Liver (tissue), 9 donors: ENCODE results near the gene CPNE8. TPM values are rescaled to one million over a fixed set of nuclear protein-coding genes. Genes with fewer than 3 reads are reported as not detected.

ENCODE experiments used
- DNase-seq: peaks from one replicate; pipeline ENCODE4 v3.0.0-alpha.2; 2017; ENCODE audit warnings: low spot score
- H3K27ac ChIP-seq, 2 donors: one replicate each; pipeline ENCODE4 v1.7.0; 2013; ENCODE audit warnings: inconsistent platforms in 2 of 2, low read length in 2 of 2, control low read depth in 1 of 2, low read depth in 1 of 2, mild to moderate bottlenecking in 1 of 2
- H3K27me3 ChIP-seq, 4 donors: one replicate each; pipeline versions ENCODE4 v1.6.1 to v1.7.0; 2013; ENCODE audit warnings: low read length in 3 of 4, inconsistent platforms in 1 of 4, mild to moderate bottlenecking in 1 of 4, moderate library complexity in 1 of 4; ENCODE audit not compliant: control insufficient read depth in 4 of 4, insufficient read depth in 4 of 4
- H3K36me3 ChIP-seq, 4 donors: one replicate each; pipeline versions ENCODE4 v1.6.1 to v1.7.0; 2013; ENCODE audit warnings: low read length in 3 of 4, mild to moderate bottlenecking in 3 of 4, low read depth in 1 of 4, moderate library complexity in 1 of 4; ENCODE audit not compliant: control insufficient read depth in 4 of 4, insufficient read depth in 3 of 4
- H3K4me1 ChIP-seq, 4 donors: one replicate each; pipeline versions ENCODE4 v1.6.1 to v1.7.0; 2013; ENCODE audit warnings: low read length in 3 of 4, mild to moderate bottlenecking in 3 of 4, moderate library complexity in 1 of 4; ENCODE audit not compliant: control insufficient read depth in 4 of 4, insufficient read depth in 4 of 4
- H3K4me3 ChIP-seq, 3 donors: one replicate each; pipeline versions ENCODE4 v1.6.1 to v1.7.0; 2013; ENCODE audit warnings: low read length in 3 of 3, control low read depth in 1 of 3, low read depth in 1 of 3, mild to moderate bottlenecking in 1 of 3
- H3K9ac ChIP-seq, 2 donors: one replicate each; pipeline ENCODE4 v1.7.0; 2013; ENCODE audit warnings: low read length in 2 of 2, mild to moderate bottlenecking in 2 of 2, moderate library complexity in 2 of 2, control low read depth in 1 of 2, low read depth in 1 of 2
- H3K9me3 ChIP-seq, 4 donors: one replicate each; pipeline versions ENCODE4 v1.6.1 to v1.7.0; 2013; ENCODE audit warnings: low read length in 3 of 4; ENCODE audit not compliant: control insufficient read depth in 4 of 4
- ATF3 ChIP-seq: IDR thresholded peaks from 2 replicates; pipeline ENCODE4 v1.6.1; 2016; ENCODE audit warnings: antibody characterized with exemption
- EGR1 ChIP-seq, 2 donors: IDR thresholded peaks; 2 replicates each; pipeline ENCODE4 v1.6.1; 2016 to 2018; ENCODE audit warnings: antibody characterized with exemption in 2 of 2, low read depth in 2 of 2
- FOXA1 ChIP-seq: IDR thresholded peaks from 2 replicates; pipeline ENCODE4 v1.6.1; 2016; ENCODE audit warnings: antibody characterized with exemption
- FOXA2 ChIP-seq: IDR thresholded peaks from 2 replicates; pipeline ENCODE4 v1.6.1; 2016; ENCODE audit warnings: antibody characterized with exemption
- GABPA ChIP-seq, 2 donors: IDR thresholded peaks in 1 of 2; conservative IDR thresholded peaks in 1 of 2; 2 replicates each; pipeline ENCODE4 v1.6.1; 2016; ENCODE audit warnings: antibody characterized with exemption in 2 of 2, mild to moderate bottlenecking in 1 of 2, moderate library complexity in 1 of 2
- HNF4A ChIP-seq, 2 donors: conservative IDR thresholded peaks; 2 replicates each; pipeline ENCODE4 v1.6.1; 2016; ENCODE audit warnings: antibody characterized with exemption in 2 of 2, mild to moderate bottlenecking in 2 of 2
- JUND ChIP-seq, 2 donors: IDR thresholded peaks; 2 replicates each; pipeline ENCODE4 v1.6.1; 2016; ENCODE audit warnings: antibody characterized with exemption in 2 of 2
- NR2F2 ChIP-seq: IDR thresholded peaks from 2 replicates; pipeline ENCODE4 v1.6.1; 2016; ENCODE audit warnings: antibody characterized with exemption
- RAD21 ChIP-seq, 2 donors: IDR thresholded peaks; 2 replicates each; pipeline ENCODE4 v1.6.1; 2016; ENCODE audit warnings: antibody characterized with exemption in 2 of 2, mild to moderate bottlenecking in 2 of 2
- RXRA ChIP-seq, 2 donors: IDR thresholded peaks; 2 replicates each; pipeline ENCODE4 v1.6.1; 2017 to 2018; ENCODE audit warnings: antibody characterized with exemption in 2 of 2, mild to moderate bottlenecking in 1 of 2
- SP1 ChIP-seq: IDR thresholded peaks from 2 replicates; pipeline ENCODE4 v1.6.1; 2018; ENCODE audit warnings: antibody characterized with exemption, mild to moderate bottlenecking
- TAF1 ChIP-seq: conservative IDR thresholded peaks from 2 replicates; pipeline ENCODE4 v1.6.1; 2016; ENCODE audit warnings: antibody characterized with exemption, mild to moderate bottlenecking
- YY1 ChIP-seq: IDR thresholded peaks from 2 replicates; pipeline ENCODE4 v1.6.1; 2016; ENCODE audit warnings: antibody characterized with exemption, mild to moderate bottlenecking
- ZBTB33 ChIP-seq: IDR thresholded peaks from 2 replicates; pipeline ENCODE4 v1.6.1; 2016; ENCODE audit warnings: antibody characterized with exemption
- WGBS: extraction: QIAGEN DNeasy Blood & Tissue Kit; methylation state at CpG from one replicate; pipeline ENCODE4 v1.1.7; 2013; 5-methylcytosine and 5-hydroxymethylcytosine counted together
- polyA plus RNA-seq, 2 donors: library from polyadenylated mRNA; stranded (reverse) in 1 of 2; unstranded in 1 of 2; fragments of 200-250 nt in 1 of 2; fragments of >200 nt in 1 of 2; fragmentation: Nextera tagmentation in 1 of 2; extraction: Ambion mirVana in 1 of 2; gene quantifications; one replicate each; pipeline versions ENCODE4 v1.2.1 to v1.2.3, GENCODE V29; 2013 to 2015
- total RNA-seq, 2 donors: library from RNA; depleted of rRNA; stranded (reverse); fragments of >200 nt; gene quantifications; one replicate each; pipeline ENCODE4 v1.2.3, GENCODE V29; 2014
- TF ChIP-seq, protein P1 (sequence below): IDR thresholded peaks from 2 replicates; pipeline ENCODE4 v1.6.1; 2016; ENCODE audit warnings: antibody characterized with exemption, mild to moderate bottlenecking
- donor health status: healthy.
- donor health status: healthy.
- donor health status: healthy.
- donor health status: healthy.
- donor health status: healthy.

The CPNE8 gene
- total and polyA plus RNA-seq, 4 donors: 4.2 to 27.4 (median 10.9) TPM

DNA sequence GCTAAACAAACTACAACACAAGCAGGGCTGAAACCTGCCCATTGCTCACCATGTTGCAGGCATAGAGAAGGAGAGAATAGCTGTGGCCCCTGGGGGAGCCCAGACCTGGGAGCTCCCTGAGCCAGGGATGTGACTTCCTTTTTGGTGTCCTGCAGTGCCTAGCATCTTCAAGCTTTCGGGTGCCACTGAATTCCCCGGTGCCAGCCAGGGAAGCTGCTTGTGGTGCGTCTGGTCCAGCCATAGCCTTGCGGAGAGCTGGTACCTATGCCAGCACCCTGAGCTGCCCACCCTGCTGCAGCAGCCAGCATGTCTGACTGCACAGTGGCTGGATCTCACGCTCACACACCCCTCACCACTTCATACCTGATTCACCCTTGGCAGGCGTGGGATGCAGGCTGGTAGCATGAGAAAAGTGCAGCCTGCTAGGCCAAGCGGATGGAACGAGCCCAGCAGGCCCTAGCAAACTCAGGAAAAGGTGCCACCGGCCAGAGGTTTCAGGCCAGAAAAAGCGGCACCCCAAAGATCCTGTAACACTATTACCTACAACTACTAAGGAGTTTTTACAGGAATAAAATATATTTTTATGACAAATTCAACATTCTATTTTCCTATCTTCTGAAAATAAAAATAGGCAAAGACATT, 183.7 kb downstream of the CPNE8 start (continued):
- TF ChIP-seq ZBTB33 (no peak), RXRA (IDR thresholded peaks at IDR 0.05) (no peak), RAD21 (IDR thresholded peaks at IDR 0.05) (no peak), ATF3 (no peak), HNF4A (conservative IDR thresholded peaks at IDR 0.05) (no peak)

DNA sequence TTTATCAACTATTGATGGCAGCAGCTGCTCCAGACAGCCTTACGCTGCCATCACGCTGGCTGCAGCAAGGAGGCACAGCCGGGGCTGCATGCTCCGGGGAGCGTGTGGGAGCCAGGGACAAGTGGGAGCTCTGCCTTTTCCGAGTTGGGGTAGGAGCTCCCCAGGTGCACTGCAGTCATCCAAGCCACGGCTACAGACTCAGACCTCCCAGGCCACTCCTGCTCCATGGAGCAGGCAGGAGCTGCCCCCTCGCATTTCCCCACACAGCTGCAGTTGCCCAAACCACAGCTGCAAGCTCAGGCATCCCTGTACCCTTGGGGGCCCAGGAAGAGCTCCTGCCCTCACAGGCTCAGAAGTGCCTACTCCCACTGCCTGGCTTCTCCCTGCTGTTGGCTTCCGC, 184.7 kb downstream of the CPNE8 start:
- Histone ChIP-seq H3K9me3 (no peaks in the 10 kb centered on the region), H3K9ac (no peak overlapping the region), H3K27me3 (no peaks in the 10 kb centered on the region), H3K4me3 (no peak overlapping the region), H3K36me3 (peaks cover 0 to 23% (median 12%) of the 10 kb centered on the region in 4 donors), H3K4me1 (no peaks in the 10 kb centered on the region), H3K27ac (no peak overlapping the region)
- no peak for DNase-seq
- no peak for TF ChIP-seq HNF4A (conservative IDR thresholded peaks at IDR 0.05)
- no peak for TF ChIP-seq RXRA (IDR thresholded peaks at IDR 0.05)
- TF ChIP-seq FOXA2: no peak
- TF ChIP-seq GABPA (IDR thresholded peaks at IDR 0.05 in 1 of 2, conservative IDR thresholded peaks at IDR 0.05 in 1 of 2): no peak
- TF ChIP-seq NR2F2: no peak
- TF ChIP-seq YY1: no peak
- TF ChIP-seq ZBTB33: no peak
- WGBS: 97% methylated on average over 9 of the region's 9 CpGs

- no peak overlapping the region for H3K9ac ChIP-seq
- H3K4me3 ChIP-seq: no peak overlapping the region
- 91% methylated on average over 6 of the region's 6 CpGs for WGBS
- H3K36me3 ChIP-seq: no peaks in the 10 kb centered on the region
- H3K9me3 ChIP-seq: no peaks in the 10 kb centered on the region
- H3K4me1 ChIP-seq: no peaks in the 10 kb centered on the region
- DNase-seq: no peak
- H3K27ac ChIP-seq: no peak overlapping the region
- TF ChIP-seq SP1 (no peak), ZBTB33 (no peak), RAD21 (IDR thresholded peaks at IDR 0.05) (no peak), GABPA (IDR thresholded peaks at IDR 0.05 in 1 of 2, conservative IDR thresholded peaks at IDR 0.05 in 1 of 2) (no peak), FOXA2 (no peak), FOXA1 (no peak), ATF3 (no peak), JUND (IDR thresholded peaks at IDR 0.05) (no peak), TAF1 (no peak), EGR1 (IDR thresholded peaks at IDR 0.05; ENCODE audit: low read depth in 2 of 2) (no peak), NR2F2 (no peak)
- TF ChIP-seq, protein P1, sequence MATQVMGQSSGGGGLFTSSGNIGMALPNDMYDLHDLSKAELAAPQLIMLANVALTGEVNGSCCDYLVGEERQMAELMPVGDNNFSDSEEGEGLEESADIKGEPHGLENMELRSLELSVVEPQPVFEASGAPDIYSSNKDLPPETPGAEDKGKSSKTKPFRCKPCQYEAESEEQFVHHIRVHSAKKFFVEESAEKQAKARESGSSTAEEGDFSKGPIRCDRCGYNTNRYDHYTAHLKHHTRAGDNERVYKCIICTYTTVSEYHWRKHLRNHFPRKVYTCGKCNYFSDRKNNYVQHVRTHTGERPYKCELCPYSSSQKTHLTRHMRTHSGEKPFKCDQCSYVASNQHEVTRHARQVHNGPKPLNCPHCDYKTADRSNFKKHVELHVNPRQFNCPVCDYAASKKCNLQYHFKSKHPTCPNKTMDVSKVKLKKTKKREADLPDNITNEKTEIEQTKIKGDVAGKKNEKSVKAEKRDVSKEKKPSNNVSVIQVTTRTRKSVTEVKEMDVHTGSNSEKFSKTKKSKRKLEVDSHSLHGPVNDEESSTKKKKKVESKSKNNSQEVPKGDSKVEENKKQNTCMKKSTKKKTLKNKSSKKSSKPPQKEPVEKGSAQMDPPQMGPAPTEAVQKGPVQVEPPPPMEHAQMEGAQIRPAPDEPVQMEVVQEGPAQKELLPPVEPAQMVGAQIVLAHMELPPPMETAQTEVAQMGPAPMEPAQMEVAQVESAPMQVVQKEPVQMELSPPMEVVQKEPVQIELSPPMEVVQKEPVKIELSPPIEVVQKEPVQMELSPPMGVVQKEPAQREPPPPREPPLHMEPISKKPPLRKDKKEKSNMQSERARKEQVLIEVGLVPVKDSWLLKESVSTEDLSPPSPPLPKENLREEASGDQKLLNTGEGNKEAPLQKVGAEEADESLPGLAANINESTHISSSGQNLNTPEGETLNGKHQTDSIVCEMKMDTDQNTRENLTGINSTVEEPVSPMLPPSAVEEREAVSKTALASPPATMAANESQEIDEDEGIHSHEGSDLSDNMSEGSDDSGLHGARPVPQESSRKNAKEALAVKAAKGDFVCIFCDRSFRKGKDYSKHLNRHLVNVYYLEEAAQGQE: no peak
- no peaks in the 10 kb centered on the region for H3K27me3 ChIP-seq
Measured at GRCh38 chr12:38713294-38713693, 192.1 kb downstream of the CPNE8 start.
